ENCODE data around the gene MAEA. TPM values are rescaled to one million over a fixed set of nuclear protein-coding genes. Genes with fewer than 3 reads are reported as not detected.
A peak's percentile ranks its signal among the peaks of the same experiment; 100 is the strongest.

Gene MAEA
- total RNA-seq, 1 donor from 2014 or later: 103 TPM

DNA sequence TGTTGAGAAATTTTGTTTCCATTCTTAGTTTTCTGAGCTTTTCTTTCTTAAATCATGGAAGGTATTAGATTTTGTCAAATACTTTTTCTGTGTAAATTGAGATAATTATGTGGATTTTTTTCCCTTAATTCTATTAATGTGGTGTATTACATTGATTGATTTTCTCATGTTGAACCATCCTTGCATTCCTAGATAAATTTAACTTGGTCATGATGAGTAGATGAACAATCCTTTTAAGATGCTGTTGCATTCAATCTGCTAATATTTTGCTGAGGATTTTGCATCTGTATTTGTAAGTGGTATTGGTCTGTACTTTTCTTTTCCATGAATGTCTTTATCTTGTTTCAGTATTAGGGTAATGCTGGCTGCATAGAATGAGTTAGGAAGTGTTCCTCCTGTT lies 20.5 kb upstream of the MAEA start:
- Histone ChIP-seq H3K27me3 (no peaks in the 10 kb centered on the region), H3K4me1 (no peaks in the 10 kb centered on the region), H3K4me3 (no peak overlapping the region), H3K9me3 (no peaks in the 10 kb centered on the region), H3K36me3 (no peaks in the 10 kb centered on the region), H3K27ac (no peak overlapping the region)
- DNase-seq (ENCODE audit: extremely low spot score in 2 of 2): no peak
- TF ChIP-seq, protein P1, sequence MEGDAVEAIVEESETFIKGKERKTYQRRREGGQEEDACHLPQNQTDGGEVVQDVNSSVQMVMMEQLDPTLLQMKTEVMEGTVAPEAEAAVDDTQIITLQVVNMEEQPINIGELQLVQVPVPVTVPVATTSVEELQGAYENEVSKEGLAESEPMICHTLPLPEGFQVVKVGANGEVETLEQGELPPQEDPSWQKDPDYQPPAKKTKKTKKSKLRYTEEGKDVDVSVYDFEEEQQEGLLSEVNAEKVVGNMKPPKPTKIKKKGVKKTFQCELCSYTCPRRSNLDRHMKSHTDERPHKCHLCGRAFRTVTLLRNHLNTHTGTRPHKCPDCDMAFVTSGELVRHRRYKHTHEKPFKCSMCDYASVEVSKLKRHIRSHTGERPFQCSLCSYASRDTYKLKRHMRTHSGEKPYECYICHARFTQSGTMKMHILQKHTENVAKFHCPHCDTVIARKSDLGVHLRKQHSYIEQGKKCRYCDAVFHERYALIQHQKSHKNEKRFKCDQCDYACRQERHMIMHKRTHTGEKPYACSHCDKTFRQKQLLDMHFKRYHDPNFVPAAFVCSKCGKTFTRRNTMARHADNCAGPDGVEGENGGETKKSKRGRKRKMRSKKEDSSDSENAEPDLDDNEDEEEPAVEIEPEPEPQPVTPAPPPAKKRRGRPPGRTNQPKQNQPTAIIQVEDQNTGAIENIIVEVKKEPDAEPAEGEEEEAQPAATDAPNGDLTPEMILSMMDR (IDR thresholded peaks at IDR 0.05): no peak
- TF ChIP-seq POLR2A (IDR thresholded peaks at IDR 0.05) (no peak), POLR2AphosphoS5 (IDR thresholded peaks at IDR 0.05; ENCODE audit: insufficient read depth in 1 of 2, low read depth in 1 of 2) (no peak)
- intact Hi-C loops (cut with DNase I): no loop called here

DNA sequence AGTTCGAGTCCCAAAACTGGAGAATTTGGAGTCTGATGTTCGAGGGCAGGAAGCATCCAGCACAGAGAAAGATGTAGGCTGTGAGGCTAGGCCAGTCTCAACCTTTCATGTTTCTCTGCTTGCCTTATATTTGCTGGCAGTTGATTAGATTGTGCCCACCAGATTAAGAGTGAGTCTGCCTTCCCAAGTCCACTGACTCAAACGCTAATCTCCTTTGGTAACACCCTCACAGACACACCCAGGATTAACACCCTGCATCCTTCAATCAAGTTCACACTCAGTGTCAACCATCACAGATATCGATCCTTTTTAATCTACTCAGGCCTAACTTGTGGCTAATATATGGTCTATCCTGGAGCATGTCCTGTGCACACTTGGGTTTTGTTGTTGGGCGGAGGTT lies 18.0 kb upstream of the MAEA start:
- Histone ChIP-seq H3K9me3 (no peaks in the 10 kb centered on the region), H3K27me3 (no peaks in the 10 kb centered on the region), H3K36me3 (no peaks in the 10 kb centered on the region), H3K4me1 (no peaks in the 10 kb centered on the region), H3K27ac (no peak overlapping the region), H3K4me3 (no peak overlapping the region)
- intact Hi-C loops (cut with DNase I): loop anchor here (5.0 kb wide), 1 partner anchor 104 kb away; no protein-coding TSS in a partner anchor
- no peak for DNase-seq (ENCODE audit: extremely low spot score in 2 of 2)
- TF ChIP-seq POLR2AphosphoS5 (IDR thresholded peaks at IDR 0.05; ENCODE audit: insufficient read depth in 1 of 2, low read depth in 1 of 2) (no peak), POLR2A (IDR thresholded peaks at IDR 0.05) (no peak)
- TF ChIP-seq, protein P1 (IDR thresholded peaks at IDR 0.05): no peak

DNA sequence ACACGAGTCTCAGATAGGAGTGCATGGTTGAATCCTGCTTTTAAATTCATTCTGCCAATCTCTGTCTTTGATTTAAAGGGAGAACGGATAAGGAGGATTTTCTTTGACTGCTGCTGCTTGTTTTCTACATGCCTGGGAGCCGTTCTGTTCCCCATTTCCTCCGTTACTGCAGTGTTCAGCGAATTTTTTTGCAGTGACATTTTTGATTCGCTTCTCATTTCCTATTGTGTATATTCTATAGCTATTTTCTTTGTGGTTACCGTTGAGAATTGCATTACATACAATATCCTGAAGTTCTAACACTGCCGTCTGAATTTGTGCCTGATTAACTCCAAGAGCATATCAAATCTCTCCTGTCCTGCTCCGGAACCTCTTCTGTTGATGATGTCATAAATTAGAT lies 14.8 kb upstream of the MAEA start:
- intact Hi-C loops (cut with DNase I): loop anchor here (5.0 kb wide), 1 partner anchor 108 kb away; no protein-coding TSS in a partner anchor
- no peak for DNase-seq (ENCODE audit: extremely low spot score in 2 of 2)
- no peaks in the 10 kb centered on the region for H3K9me3 ChIP-seq
- no peak overlapping the region for H3K4me3 ChIP-seq
- no peaks in the 10 kb centered on the region for H3K27me3 ChIP-seq
- TF ChIP-seq POLR2AphosphoS5 (IDR thresholded peaks at IDR 0.05; ENCODE audit: insufficient read depth in 1 of 2, low read depth in 1 of 2) (no peak), POLR2A (IDR thresholded peaks at IDR 0.05) (no peak)
- TF ChIP-seq, protein P1 (IDR thresholded peaks at IDR 0.05): no peak
- no peak overlapping the region for H3K27ac ChIP-seq
- no peaks in the 10 kb centered on the region for H3K36me3 ChIP-seq
- H3K4me1 ChIP-seq: no peaks in the 10 kb centered on the region

DNA sequence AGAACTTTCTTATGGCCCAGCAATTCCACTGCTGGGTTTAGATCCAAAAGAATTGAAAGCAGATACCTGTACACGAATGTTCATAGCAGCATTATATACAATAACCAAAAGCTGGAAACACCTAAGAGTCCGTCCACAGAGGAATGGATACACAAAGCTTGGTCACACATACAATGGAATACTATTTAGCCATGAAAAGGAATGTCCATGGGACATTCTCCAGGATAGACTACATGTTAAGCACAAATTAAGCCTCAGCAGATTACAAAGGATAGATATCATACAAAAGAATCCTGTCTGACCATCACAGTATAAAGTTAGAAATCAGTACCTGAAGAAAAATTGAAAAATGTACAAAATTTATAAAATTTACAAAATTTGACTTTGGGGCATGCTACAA lies 12.7 kb upstream of the MAEA start:
- intact Hi-C loops (cut with DNase I): no loop called here
- H3K27ac ChIP-seq: no peak overlapping the region
- no peak overlapping the region for H3K4me3 ChIP-seq
- no peaks in the 10 kb centered on the region for H3K36me3 ChIP-seq
- no peak for DNase-seq (ENCODE audit: extremely low spot score in 2 of 2)
- TF ChIP-seq, protein P1 (IDR thresholded peaks at IDR 0.05): no peak
- TF ChIP-seq POLR2A (IDR thresholded peaks at IDR 0.05) (no peak), POLR2AphosphoS5 (IDR thresholded peaks at IDR 0.05; ENCODE audit: insufficient read depth in 1 of 2, low read depth in 1 of 2) (no peak)
- no peaks in the 10 kb centered on the region for H3K4me1 ChIP-seq
- no peaks in the 10 kb centered on the region for H3K27me3 ChIP-seq
- no peaks in the 10 kb centered on the region for H3K9me3 ChIP-seq

DNA sequence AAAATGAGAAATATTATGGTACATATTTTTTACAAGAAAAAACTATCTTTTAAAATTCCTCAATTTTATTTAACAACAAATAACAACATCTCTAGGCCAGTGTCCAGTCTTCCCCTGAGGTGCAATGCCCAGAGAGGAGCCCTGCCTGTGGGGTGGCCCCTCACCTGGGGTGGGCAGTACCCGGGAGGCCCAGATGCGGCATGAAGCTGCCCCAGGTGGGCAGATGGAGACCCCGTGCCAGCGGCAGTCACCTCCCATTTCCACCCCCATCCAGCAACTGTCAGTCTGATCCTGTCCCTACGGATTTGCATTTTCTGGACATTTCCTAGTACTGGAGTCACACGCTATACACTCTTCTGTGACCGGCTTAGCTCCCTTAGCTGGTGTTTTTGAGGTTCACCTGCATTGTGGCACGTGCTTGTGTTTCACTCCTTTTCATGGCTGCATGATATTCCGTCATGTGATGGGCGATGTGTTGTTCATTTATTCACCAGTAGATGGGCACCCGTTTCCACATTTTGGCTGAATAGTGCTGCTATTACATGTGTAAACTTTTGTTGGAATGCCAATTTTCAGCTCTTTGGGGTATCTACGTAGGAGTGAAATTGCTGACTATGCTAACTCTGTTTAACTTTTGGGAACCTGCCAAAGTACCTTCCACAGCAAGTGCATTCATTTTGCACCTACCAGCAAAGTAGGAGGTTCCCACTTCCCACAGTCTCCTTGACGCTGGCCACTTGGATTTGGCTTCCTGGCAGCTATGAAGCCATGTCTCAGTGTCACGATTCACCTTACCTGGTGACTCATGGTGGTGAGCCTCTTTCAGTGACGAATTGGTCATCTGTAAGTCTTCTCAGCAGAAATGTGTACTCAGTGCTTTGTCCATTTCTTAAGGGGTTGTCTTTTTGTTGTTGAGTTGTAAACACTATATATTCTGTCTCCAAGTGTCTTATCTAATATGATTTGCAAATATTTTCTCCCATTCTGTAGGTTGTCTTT lies 11.7 kb upstream of the MAEA start:
- H3K9me3 ChIP-seq: no peaks in the 10 kb centered on the region
- H3K4me1 ChIP-seq: no peaks in the 10 kb centered on the region
- DNase-seq (ENCODE audit: extremely low spot score in 2 of 2): peak in 1 of 2 donors; percentile 47
- H3K4me3 ChIP-seq: no peak overlapping the region
- TF ChIP-seq POLR2A (IDR thresholded peaks at IDR 0.05): no peak
- no peak for TF ChIP-seq POLR2AphosphoS5 (IDR thresholded peaks at IDR 0.05; ENCODE audit: insufficient read depth in 1 of 2, low read depth in 1 of 2)
- TF ChIP-seq, protein P1 (IDR thresholded peaks at IDR 0.05): no peak
- H3K27ac ChIP-seq: no peak overlapping the region
- no peaks in the 10 kb centered on the region for H3K36me3 ChIP-seq
- intact Hi-C loops (cut with DNase I): no loop called here
- H3K27me3 ChIP-seq: no peaks in the 10 kb centered on the region
